ENCODE results near the gene MALAT1.
"Not testable (repeated sequence)": the region's sequence is repeated elsewhere in the genome, so short reads cannot be mapped to it uniquely, and the experiment has no call there.

MALAT1 gene

DNA sequence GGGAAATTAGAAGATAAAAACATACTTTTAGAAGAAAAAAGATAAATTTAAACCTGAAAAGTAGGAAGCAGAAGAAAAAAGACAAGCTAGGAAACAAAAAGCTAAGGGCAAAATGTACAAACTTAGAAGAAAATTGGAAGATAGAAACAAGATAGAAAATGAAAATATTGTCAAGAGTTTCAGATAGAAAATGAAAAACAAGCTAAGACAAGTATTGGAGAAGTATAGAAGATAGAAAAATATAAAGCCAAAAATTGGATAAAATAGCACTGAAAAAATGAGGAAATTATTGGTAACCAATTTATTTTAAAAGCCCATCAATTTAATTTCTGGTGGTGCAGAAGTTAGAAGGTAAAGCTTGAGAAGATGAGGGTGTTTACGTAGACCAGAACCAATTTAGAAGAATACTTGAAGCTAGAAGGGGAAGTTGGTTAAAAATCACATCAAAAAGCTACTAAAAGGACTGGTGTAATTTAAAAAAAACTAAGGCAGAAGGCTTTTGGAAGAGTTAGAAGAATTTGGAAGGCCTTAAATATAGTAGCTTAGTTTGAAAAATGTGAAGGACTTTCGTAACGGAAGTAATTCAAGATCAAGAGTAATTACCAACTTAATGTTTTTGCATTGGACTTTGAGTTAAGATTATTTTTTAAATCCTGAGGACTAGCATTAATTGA is 1.0 kb downstream of the MALAT1 start:
- DNase-seq = peak; percentile 47

DNA sequence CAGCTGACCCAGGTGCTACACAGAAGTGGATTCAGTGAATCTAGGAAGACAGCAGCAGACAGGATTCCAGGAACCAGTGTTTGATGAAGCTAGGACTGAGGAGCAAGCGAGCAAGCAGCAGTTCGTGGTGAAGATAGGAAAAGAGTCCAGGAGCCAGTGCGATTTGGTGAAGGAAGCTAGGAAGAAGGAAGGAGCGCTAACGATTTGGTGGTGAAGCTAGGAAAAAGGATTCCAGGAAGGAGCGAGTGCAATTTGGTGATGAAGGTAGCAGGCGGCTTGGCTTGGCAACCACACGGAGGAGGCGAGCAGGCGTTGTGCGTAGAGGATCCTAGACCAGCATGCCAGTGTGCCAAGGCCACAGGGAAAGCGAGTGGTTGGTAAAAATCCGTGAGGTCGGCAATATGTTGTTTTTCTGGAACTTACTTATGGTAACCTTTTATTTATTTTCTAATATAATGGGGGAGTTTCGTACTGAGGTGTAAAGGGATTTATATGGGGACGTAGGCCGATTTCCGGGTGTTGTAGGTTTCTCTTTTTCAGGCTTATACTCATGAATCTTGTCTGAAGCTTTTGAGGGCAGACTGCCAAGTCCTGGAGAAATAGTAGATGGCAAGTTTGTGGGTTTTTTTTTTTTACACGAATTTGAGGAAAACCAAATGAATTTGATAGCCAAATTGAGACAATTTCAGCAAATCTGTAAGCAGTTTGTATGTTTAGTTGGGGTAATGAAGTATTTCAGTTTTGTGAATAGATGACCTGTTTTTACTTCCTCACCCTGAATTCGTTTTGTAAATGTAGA is 1.7 kb downstream of the MALAT1 start:
- peak; percentile 64 for DNase-seq

DNA sequence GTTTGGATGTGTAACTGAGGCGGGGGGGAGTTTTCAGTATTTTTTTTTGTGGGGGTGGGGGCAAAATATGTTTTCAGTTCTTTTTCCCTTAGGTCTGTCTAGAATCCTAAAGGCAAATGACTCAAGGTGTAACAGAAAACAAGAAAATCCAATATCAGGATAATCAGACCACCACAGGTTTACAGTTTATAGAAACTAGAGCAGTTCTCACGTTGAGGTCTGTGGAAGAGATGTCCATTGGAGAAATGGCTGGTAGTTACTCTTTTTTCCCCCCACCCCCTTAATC is 2.3 kb downstream of the MALAT1 start:
- peak; percentile 43 for DNase-seq

DNA sequence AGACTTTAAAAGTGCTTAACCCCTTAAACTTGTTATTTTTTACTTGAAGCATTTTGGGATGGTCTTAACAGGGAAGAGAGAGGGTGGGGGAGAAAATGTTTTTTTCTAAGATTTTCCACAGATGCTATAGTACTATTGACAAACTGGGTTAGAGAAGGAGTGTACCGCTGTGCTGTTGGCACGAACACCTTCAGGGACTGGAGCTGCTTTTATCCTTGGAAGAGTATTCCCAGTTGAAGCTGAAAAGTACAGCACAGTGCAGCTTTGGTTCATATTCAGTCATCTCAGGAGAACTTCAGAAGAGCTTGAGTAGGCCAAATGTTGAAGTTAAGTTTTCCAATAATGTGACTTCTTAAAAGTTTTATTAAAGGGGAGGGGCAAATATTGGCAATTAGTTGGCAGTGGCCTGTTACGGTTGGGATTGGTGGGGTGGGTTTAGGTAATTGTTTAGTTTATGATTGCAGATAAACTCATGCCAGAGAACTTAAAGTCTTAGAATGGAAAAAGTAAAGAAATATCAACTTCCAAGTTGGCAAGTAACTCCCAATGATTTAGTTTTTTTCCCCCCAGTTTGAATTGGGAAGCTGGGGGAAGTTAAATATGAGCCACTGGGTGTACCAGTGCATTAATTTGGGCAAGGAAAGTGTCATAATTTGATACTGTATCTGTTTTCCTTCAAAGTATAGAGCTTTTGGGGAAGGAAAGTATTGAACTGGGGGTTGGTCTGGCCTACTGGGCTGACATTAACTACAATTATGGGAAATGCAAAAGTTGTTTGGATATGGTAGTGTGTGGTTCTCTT is 2.8 kb downstream of the MALAT1 start:
- peak; percentile 48 for DNase-seq

DNA sequence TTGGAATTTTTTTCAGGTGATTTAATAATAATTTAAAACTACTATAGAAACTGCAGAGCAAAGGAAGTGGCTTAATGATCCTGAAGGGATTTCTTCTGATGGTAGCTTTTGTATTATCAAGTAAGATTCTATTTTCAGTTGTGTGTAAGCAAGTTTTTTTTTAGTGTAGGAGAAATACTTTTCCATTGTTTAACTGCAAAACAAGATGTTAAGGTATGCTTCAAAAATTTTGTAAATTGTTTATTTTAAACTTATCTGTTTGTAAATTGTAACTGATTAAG is 3.4 kb downstream of the MALAT1 start:
- no peak for DNase-seq

DNA sequence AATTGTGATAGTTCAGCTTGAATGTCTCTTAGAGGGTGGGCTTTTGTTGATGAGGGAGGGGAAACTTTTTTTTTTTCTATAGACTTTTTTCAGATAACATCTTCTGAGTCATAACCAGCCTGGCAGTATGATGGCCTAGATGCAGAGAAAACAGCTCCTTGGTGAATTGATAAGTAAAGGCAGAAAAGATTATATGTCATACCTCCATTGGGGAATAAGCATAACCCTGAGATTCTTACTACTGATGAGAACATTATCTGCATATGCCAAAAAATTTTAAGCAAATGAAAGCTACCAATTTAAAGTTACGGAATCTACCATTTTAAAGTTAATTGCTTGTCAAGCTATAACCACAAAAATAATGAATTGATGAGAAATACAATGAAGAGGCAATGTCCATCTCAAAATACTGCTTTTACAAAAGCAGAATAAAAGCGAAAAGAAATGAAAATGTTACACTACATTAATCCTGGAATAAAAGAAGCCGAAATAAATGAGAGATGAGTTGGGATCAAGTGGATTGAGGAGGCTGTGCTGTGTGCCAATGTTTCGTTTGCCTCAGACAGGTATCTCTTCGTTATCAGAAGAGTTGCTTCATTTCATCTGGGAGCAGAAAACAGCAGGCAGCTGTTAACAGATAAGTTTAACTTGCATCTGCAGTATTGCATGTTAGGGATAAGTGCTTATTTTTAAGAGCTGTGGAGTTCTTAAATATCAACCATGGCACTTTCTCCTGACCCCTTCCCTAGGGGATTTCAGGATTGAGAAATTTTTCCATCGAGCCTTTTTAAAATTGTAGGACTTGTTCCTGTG is 3.9 kb downstream of the MALAT1 start:
- DNase-seq = peak; percentile 56

DNA sequence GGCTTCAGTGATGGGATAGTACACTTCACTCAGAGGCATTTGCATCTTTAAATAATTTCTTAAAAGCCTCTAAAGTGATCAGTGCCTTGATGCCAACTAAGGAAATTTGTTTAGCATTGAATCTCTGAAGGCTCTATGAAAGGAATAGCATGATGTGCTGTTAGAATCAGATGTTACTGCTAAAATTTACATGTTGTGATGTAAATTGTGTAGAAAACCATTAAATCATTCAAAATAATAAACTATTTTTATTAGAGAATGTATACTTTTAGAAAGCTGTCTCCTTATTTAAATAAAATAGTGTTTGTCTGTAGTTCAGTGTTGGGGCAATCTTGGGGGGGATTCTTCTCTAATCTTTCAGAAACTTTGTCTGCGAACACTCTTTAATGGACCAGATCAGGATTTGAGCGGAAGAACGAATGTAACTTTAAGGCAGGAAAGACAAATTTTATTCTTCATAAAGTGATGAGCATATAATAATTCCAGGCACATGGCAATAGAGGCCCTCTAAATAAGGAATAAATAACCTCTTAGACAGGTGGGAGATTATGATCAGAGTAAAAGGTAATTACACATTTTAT is 4.6 kb downstream of the MALAT1 start:
- DNase-seq = peak; percentile 36

DNA sequence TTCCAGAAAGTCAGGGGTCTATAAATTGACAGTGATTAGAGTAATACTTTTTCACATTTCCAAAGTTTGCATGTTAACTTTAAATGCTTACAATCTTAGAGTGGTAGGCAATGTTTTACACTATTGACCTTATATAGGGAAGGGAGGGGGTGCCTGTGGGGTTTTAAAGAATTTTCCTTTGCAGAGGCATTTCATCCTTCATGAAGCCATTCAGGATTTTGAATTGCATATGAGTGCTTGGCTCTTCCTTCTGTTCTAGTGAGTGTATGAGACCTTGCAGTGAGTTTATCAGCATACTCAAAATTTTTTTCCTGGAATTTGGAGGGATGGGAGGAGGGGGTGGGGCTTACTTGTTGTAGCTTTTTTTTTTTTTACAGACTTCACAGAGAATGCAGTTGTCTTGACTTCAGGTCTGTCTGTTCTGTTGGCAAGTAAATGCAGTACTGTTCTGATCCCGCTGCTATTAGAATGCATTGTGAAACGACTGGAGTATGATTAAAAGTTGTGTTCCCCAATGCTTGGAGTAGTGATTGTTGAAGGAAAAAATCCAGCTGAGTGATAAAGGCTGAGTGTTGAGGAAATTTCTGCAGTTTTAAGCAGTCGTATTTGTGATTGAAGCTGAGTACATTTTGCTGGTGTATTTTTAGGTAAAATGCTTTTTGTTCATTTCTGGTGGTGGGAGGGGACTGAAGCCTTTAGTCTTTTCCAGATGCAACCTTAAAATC is 5.3 kb downstream of the MALAT1 start:
- DNase-seq = peak; percentile 53

DNA sequence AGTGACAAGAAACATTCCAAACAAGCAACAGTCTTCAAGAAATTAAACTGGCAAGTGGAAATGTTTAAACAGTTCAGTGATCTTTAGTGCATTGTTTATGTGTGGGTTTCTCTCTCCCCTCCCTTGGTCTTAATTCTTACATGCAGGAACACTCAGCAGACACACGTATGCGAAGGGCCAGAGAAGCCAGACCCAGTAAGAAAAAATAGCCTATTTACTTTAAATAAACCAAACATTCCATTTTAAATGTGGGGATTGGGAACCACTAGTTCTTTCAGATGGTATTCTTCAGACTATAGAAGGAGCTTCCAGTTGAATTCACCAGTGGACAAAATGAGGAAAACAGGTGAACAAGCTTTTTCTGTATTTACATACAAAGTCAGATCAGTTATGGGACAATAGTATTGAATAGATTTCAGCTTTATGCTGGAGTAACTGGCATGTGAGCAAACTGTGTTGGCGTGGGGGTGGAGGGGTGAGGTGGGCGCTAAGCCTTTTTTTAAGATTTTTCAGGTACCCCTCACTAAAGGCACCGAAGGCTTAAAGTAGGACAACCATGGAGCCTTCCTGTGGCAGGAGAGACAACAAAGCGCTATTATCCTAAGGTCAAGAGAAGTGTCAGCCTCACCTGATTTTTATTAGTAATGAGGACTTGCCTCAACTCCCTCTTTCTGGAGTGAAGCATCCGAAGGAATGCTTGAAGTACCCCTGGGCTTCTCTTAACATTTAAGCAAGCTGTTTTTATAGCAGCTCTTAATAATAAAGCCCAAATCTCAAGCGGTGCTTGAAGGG is 6.0 kb downstream of the MALAT1 start:
- peak; percentile 47 for DNase-seq

DNA sequence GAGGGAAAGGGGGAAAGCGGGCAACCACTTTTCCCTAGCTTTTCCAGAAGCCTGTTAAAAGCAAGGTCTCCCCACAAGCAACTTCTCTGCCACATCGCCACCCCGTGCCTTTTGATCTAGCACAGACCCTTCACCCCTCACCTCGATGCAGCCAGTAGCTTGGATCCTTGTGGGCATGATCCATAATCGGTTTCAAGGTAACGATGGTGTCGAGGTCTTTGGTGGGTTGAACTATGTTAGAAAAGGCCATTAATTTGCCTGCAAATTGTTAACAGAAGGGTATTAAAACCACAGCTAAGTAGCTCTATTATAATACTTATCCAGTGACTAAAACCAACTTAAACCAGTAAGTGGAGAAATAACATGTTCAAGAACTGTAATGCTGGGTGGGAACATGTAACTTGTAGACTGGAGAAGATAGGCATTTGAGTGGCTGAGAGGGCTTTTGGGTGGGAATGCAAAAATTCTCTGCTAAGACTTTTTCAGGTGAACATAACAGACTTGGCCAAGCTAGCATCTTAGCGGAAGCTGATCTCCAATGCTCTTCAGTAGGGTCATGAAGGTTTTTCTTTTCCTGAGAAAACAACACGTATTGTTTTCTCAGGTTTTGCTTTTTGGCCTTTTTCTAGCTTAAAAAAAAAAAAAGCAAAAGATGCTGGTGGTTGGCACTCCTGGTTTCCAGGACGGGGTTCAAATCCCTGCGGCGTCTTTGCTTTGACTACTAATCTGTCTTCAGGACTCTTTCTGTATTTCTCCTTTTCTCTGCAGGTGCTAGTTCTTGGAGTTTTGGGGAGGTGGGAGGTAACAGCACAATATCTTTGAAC is 6.8 kb downstream of the MALAT1 start:
- peak; percentile 53 for DNase-seq

DNA sequence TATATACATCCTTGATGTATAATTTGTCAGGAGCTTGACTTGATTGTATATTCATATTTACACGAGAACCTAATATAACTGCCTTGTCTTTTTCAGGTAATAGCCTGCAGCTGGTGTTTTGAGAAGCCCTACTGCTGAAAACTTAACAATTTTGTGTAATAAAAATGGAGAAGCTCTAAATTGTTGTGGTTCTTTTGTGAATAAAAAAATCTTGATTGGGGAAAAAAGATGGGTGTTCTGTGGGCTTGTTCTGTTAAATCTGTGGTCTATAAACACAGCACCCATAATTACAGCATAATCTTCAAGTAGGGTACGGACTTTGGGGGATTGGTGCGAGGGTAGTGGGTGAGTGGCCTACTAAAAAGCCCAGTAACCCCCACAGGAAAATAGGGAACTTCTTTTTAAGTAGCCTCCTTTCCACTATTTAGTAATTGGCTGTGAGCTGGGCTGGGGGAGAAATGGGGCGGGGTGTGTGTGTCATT is 7.5 kb downstream of the MALAT1 start:
- no peak for DNase-seq

DNA sequence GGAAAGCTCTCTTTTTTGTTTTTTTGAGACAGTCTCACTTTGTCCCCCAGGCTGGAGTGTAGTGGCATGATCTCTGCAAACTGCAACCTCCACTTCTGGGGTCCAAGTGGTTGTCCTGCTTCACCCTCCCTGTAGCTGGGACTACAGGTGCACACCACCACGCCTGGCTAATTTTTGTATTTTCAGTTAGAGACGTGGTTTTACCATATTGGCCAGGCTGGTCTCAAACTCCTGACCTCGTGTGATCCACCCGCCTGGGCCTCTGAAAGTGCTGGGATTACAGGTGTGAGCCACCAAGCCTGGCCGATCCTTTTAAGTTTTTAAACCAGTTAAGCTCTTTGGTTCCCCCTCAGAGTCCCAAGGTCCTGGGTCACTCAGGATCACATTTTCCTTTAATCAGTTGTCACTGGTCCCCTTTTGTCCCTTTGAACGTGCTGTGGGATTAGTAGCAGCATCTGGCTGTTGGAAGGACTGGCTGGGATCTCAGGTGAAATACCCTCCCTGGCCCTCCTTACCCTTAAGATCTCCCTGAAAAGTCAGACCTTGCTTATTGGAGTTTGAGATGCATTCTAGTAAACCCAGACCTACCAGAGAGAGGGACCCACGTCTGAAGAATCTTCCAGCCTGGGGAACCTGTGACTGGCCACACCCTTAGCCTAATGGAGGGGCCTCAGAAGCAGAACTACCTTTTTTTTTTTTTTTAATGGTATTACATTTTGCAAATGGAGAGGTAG is 8.1 kb downstream of the MALAT1 start:
- peak; percentile 83 for DNase-seq

DNA sequence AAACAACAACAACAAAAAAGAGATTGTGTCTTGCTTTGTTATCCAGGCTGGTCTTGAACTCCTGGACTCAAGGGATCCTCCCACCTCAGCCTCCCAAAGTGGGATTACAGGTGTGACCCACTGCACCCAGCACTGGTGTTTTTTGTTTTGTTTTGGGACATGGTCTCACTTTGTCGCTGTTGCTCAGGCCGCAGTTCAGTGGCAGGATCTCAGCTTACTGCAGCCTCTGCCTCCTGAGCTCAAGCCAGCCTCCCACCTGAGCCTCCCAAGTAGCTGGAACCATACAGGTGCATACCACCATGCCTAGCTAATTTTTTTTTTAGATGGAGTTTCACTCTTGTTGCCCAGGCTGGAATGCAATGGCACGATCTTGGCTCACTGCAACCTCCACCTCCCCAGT is 13.5 kb downstream of the MALAT1 start:
- DNase-seq = not testable (repeated sequence)

DNA sequence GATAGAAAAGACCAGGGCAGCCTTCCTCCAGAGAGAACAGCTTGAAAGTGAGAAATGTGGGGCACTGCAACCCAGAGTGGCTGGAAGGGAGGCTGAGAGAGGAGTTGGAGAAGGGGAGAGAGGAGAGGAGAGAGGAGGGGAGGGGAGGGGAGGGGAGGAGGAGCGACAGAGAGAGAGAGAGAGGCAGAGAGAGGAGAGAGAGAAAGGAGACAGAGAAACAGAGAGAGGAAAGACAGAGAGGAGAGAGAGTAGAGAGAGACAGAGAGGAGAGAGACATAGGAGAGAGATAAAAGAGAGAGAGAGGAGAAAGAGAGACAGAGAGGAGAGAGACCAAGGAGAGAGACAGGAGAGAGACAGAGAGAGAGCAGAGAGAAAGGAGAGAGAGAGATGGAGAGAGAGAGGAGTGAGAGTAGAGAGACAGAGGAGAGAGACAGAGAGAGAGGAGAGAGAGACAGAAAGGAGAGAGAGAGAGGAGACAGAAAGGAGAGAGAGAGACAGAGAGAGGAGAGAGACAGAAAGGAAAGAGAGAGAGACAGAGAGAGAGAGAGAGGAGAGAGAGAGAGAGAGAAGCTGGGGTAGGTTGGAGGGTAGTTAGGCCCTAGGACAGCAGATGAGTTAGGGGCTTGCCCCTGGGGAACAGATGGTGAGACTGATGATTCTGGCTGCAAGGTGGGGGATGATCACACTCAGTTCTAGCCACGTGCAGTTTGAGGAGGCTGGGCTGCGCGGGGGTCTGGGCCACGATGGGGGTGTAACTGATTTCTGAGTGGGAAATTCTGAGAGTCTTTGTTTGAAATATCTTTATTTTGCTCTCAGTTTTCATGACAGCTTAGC is 17.5 kb downstream of the MALAT1 start:
- no peak for DNase-seq

DNA sequence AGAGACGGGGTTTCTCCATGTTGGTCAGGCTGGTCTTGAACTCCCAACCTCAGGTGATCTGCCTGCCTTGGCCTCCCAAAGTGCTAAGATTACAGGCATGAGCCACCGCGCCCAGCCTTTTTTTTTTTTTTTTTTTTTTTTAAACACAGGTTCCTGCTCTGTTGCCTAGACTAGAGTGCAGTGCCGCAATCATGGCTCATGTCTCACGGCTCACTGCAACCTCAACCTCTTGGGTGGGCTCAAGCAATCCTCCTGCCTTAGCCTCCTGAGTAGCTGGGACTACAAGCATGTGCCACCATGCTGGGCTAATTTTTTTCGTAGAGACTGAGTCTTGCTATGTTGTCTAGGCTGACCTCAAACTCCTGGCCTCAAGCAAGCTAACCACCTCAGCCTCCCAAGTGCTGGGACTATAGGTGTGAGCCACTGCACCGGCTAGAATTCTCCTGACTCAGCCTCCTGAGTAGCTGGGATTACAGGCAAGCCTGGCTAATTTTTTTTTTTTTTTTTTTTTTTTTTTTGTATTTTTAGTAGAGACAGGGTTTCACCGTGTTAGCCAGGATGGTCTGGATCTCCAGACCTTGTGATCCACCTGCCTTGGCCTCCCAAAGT is 20.2 kb downstream of the MALAT1 start:
- not testable (repeated sequence) for DNase-seq

DNA sequence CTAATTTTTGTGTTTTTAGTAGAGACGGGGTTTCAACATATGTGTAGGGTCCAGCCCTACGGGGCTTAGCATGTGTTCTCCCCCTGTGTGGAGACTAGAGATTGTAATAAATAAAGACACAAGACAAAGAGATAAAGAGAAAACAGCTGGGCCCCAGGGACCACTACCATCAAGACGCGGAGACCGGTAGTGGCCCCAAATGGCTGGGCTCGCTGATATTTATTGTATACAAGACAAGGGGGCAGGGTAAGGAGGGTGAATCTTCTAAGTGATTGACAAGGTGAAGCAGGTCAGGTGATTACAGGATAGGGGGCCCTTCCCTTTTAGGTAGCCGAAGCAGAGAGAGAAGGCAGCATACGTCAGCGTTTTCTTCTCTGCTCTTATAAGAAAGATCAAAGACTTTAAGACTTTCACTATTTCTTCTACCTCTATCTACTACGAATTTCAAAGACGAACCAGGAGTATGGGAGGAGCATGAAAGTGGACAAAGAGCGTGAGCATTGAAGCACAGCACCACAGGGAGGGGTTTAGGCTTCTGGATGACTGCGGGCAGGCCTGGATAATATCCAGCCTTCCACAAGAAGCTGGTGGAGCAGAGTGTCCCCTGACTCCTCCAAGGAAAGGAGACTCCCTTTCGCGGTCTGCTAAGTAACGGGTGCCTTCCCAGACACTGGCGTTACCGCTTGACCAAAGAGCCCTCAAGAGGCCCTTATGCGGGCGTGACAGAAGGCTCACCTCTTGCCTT is 23.1 kb downstream of the MALAT1 start:
- DNase-seq = peak; percentile 55
